ENCODE results near the gene FGF12. TPM values are rescaled to one million over a fixed set of nuclear protein-coding genes. Genes with fewer than 3 reads are reported as not detected.

The FGF12 gene
- total and polyA plus RNA-seq, 10 donors: 3.7 to 53.3 (median 19.1) TPM

- DNase-seq: no peak
- Histone ChIP-seq H3K4me3 (no peak overlapping the region), H3K27me3 (replicated peaks in 1 of 7) (no peaks in the 10 kb centered on the region), H3K4me1 (peaks cover 0 to 6% (median 0%) of the 10 kb centered on the region in 6 donors), H3K36me3 (no peaks in the 10 kb centered on the region), H3K9me3 (no peaks in the 10 kb centered on the region), H3K27ac (no peak overlapping the region)
- TF ChIP-seq, protein P1, sequence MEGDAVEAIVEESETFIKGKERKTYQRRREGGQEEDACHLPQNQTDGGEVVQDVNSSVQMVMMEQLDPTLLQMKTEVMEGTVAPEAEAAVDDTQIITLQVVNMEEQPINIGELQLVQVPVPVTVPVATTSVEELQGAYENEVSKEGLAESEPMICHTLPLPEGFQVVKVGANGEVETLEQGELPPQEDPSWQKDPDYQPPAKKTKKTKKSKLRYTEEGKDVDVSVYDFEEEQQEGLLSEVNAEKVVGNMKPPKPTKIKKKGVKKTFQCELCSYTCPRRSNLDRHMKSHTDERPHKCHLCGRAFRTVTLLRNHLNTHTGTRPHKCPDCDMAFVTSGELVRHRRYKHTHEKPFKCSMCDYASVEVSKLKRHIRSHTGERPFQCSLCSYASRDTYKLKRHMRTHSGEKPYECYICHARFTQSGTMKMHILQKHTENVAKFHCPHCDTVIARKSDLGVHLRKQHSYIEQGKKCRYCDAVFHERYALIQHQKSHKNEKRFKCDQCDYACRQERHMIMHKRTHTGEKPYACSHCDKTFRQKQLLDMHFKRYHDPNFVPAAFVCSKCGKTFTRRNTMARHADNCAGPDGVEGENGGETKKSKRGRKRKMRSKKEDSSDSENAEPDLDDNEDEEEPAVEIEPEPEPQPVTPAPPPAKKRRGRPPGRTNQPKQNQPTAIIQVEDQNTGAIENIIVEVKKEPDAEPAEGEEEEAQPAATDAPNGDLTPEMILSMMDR (IDR thresholded peaks at IDR 0.05 in 8 of 11, conservative IDR thresholded peaks at IDR 0.05 in 3 of 11): no peak
- TF ChIP-seq POLR2A (IDR thresholded peaks at IDR 0.05) (no peak), POLR2AphosphoS5 (IDR thresholded peaks at IDR 0.05) (no peak)
- intact Hi-C loops (cut with DNase I; ENCODE audit: low total_unique reads): no loop called here
- 65 to 72% (median 70%) methylated on average over 2 of the region's 2 CpGs for WGBS, 5 donors
Observed at GRCh38 chr3:192212335-192212734, 515.0 kb downstream of the FGF12 start.

GRCh38 chr3:192207651-192208050 is 519.7 kb downstream of the FGF12 start:
- no peaks in the 10 kb centered on the region for H3K9me3 ChIP-seq
- H3K4me1 ChIP-seq: peaks cover 0 to 6% (median 0%) of the 10 kb centered on the region in 6 donors
- WGBS, 5 donors: 45 to 65% (median 60%) methylated on average over 2 of the region's 2 CpGs
- H3K27me3 ChIP-seq (replicated peaks in 1 of 7): no peaks in the 10 kb centered on the region
- TF ChIP-seq, protein P1 (IDR thresholded peaks at IDR 0.05 in 8 of 11, conservative IDR thresholded peaks at IDR 0.05 in 3 of 11): no peak
- TF ChIP-seq POLR2AphosphoS5 (IDR thresholded peaks at IDR 0.05) (no peak), POLR2A (IDR thresholded peaks at IDR 0.05) (no peak)
- no peak for DNase-seq
- H3K4me3 ChIP-seq: no peak overlapping the region
- intact Hi-C loops (cut with DNase I; ENCODE audit: low total_unique reads): no loop called here
- no peaks in the 10 kb centered on the region for H3K36me3 ChIP-seq
- no peak overlapping the region for H3K27ac ChIP-seq

- Histone ChIP-seq H3K36me3 (no peaks in the 10 kb centered on the region), H3K4me1 (peaks cover 0 to 6% (median 0%) of the 10 kb centered on the region in 6 donors), H3K27ac (no peak overlapping the region), H3K27me3 (replicated peaks in 1 of 7) (no peaks in the 10 kb centered on the region), H3K9me3 (no peaks in the 10 kb centered on the region), H3K4me3 (no peak overlapping the region)
- TF ChIP-seq, protein P1 (IDR thresholded peaks at IDR 0.05 in 8 of 11, conservative IDR thresholded peaks at IDR 0.05 in 3 of 11): no peak
- TF ChIP-seq POLR2AphosphoS5 (IDR thresholded peaks at IDR 0.05): peak in 1 of 3 donors; percentile 19
- 75 to 87% (median 83%) methylated on average over 3 of the region's 3 CpGs for WGBS, 5 donors
- intact Hi-C loops (cut with DNase I; ENCODE audit: low total_unique reads): no loop called here
- DNase-seq: no peak
Observed at GRCh38 chr3:192207239-192207638, 520.1 kb downstream of the FGF12 start.

- TF ChIP-seq POLR2A (IDR thresholded peaks at IDR 0.05) (no peak), POLR2AphosphoS5 (IDR thresholded peaks at IDR 0.05) (no peak)
- TF ChIP-seq, protein P1 (IDR thresholded peaks at IDR 0.05 in 8 of 11, conservative IDR thresholded peaks at IDR 0.05 in 3 of 11): no peak
- no peak overlapping the region for H3K27ac ChIP-seq
- H3K4me1 ChIP-seq: no peaks in the 10 kb centered on the region
- H3K36me3 ChIP-seq: no peaks in the 10 kb centered on the region
- intact Hi-C loops (cut with DNase I; ENCODE audit: low total_unique reads): no loop called here
- no peaks in the 10 kb centered on the region for H3K27me3 ChIP-seq (replicated peaks in 1 of 7)
- DNase-seq: no peak
- H3K4me3 ChIP-seq: no peak overlapping the region
- no peaks in the 10 kb centered on the region for H3K9me3 ChIP-seq
Observed at GRCh38 chr3:192194085-192194484, 533.3 kb downstream of the FGF12 start.
